H9 (cell line): ENCODE measurements around the gene PRR5L. TPM values are rescaled to one million over a fixed set of nuclear protein-coding genes. Genes with fewer than 3 reads are reported as not detected.

Experiments
- DNase-seq: peaks from one replicate; pipeline ENCODE4 v3.0.0-alpha.2; 2017
- H2AFZ ChIP-seq: one replicate; pipeline ENCODE4 v1.6.1; 2013; ENCODE audit warnings: mild to moderate bottlenecking, low read length, control low read depth, moderate library complexity
- H2AK5ac ChIP-seq: 2 replicates; pipeline ENCODE4 v1.6.1; 2013; ENCODE audit warnings: low read length, control low read depth, mixed read lengths; ENCODE audit not compliant: insufficient read length
- H2BK120ac ChIP-seq: one replicate; pipeline ENCODE4 v1.6.1; 2013; ENCODE audit warnings: low read depth, mild to moderate bottlenecking, low read length, control low read depth, inconsistent platforms; ENCODE audit not compliant: poor library complexity, severe bottlenecking
- H2BK12ac ChIP-seq: 2 replicates; pipeline ENCODE4 v1.6.1; 2013; ENCODE audit warnings: low read length, control low read depth, mixed read lengths, low read depth; ENCODE audit not compliant: insufficient read length
- H2BK15ac ChIP-seq: 2 replicates; pipeline ENCODE4 v1.6.1; 2013; ENCODE audit warnings: low read depth, low read length, control low read depth
- H2BK20ac ChIP-seq: one replicate; pipeline ENCODE4 v1.6.1; 2013; ENCODE audit warnings: low read depth, mild to moderate bottlenecking, low read length, control low read depth, inconsistent platforms; ENCODE audit not compliant: poor library complexity, severe bottlenecking
- H2BK5ac ChIP-seq: 2 replicates; pipeline ENCODE4 v1.6.1; 2013; ENCODE audit warnings: low read length, control low read depth, mixed read lengths; ENCODE audit not compliant: insufficient read length
- H3K14ac ChIP-seq: 2 replicates; pipeline ENCODE4 v1.6.1; 2013; ENCODE audit warnings: low read length, control low read depth; ENCODE audit not compliant: insufficient read depth
- H3K18ac ChIP-seq: 2 replicates; pipeline ENCODE4 v1.6.1; 2013; ENCODE audit warnings: low read depth, mild to moderate bottlenecking, mixed read lengths, low read length, control low read depth; ENCODE audit not compliant: insufficient read length
- H3K23ac ChIP-seq: 2 replicates; pipeline ENCODE4 v1.6.1; 2013; ENCODE audit warnings: low read length, control low read depth, mixed read lengths, low read depth; ENCODE audit not compliant: insufficient read length
- H3K23me2 ChIP-seq: 2 replicates; pipeline ENCODE4 v1.6.1; 2013; ENCODE audit warnings: low read depth, mild to moderate bottlenecking, mixed read lengths, low read length, control low read depth; ENCODE audit not compliant: insufficient read length, poor library complexity, severe bottlenecking
- H3K27ac ChIP-seq: 2 replicates; pipeline ENCODE4 v1.5.1; 2013; ENCODE audit warnings: low read length, control low read depth, mixed read lengths, low read depth; ENCODE audit not compliant: insufficient read length
- H3K27me3 ChIP-seq: 2 replicates; pipeline ENCODE4 v1.6.1; 2013; ENCODE audit warnings: low read length, control low read depth, inconsistent platforms; ENCODE audit not compliant: insufficient read depth
- H3K4ac ChIP-seq: 2 replicates; pipeline ENCODE4 v1.6.1; 2013; ENCODE audit warnings: low read depth, mild to moderate bottlenecking, control low read depth, inconsistent platforms, low read length, moderate library complexity
- H3K4me1 ChIP-seq: 2 replicates; pipeline ENCODE4 v1.6.1; 2013; ENCODE audit warnings: low read length, control low read depth, inconsistent platforms; ENCODE audit not compliant: insufficient read depth
- H3K4me2 ChIP-seq: 2 replicates; pipeline ENCODE4 v1.6.1; 2013; ENCODE audit warnings: low read length, control low read depth, mixed read lengths; ENCODE audit not compliant: insufficient read length, insufficient read depth
- H3K56ac ChIP-seq: 2 replicates; pipeline ENCODE4 v1.6.1; 2013; ENCODE audit warnings: low read depth, mild to moderate bottlenecking, mixed read lengths, low read length, control low read depth; ENCODE audit not compliant: insufficient read length
- H3K79me1 ChIP-seq: 2 replicates; pipeline ENCODE4 v1.6.1; 2013; ENCODE audit warnings: low read depth, mild to moderate bottlenecking, moderate library complexity, low read length, control low read depth, inconsistent platforms; ENCODE audit not compliant: insufficient read depth, poor library complexity, severe bottlenecking
- H3K79me2 ChIP-seq: 2 replicates; pipeline ENCODE4 v1.6.1; 2013; ENCODE audit warnings: low read length, control low read depth, inconsistent platforms; ENCODE audit not compliant: insufficient read depth
- H3K9ac ChIP-seq: 2 replicates; pipeline ENCODE4 v1.6.1; 2013; ENCODE audit warnings: low read length, control low read depth, mixed read lengths; ENCODE audit not compliant: insufficient read length; ENCODE audit errors: extremely low read depth
- H3K9me3 ChIP-seq: one replicate; pipeline ENCODE4 v1.6.1; 2013; ENCODE audit warnings: low read depth, low read length, inconsistent platforms; ENCODE audit not compliant: control insufficient read depth
- H3T11ph ChIP-seq: one replicate; pipeline ENCODE4 v1.6.1; 2013; ENCODE audit warnings: mild to moderate bottlenecking, low read length, control low read depth, inconsistent platforms
- H4K20me1 ChIP-seq: one replicate; pipeline ENCODE4 v1.6.1; 2013; ENCODE audit not compliant: control insufficient read depth, insufficient read length, insufficient read depth
- H4K5ac ChIP-seq: 2 replicates; pipeline ENCODE4 v1.6.1; 2013; ENCODE audit warnings: low read depth, mild to moderate bottlenecking, mixed read lengths, low read length, control low read depth; ENCODE audit not compliant: insufficient read length
- H4K8ac ChIP-seq: replicated peaks from 2 replicates; pipeline ENCODE4 v1.6.1; 2013; ENCODE audit warnings: low read length, control low read depth, mixed read lengths, low read depth; ENCODE audit not compliant: insufficient read length
- H4K91ac ChIP-seq: 2 replicates; pipeline ENCODE4 v1.6.1; 2013; ENCODE audit warnings: low read depth, mild to moderate bottlenecking, moderate library complexity, mixed read lengths, low read length, control low read depth; ENCODE audit not compliant: insufficient read length
- H3K27ac Mint-ChIP-seq, 3 experiments: 2 replicates in 2 of 3; 3 replicates in 1 of 3; pipeline ENCODE4 v1.8.0; 2020 to 2021; ENCODE audit warnings: mixed read lengths in 3 of 3, mild to moderate bottlenecking in 1 of 3, moderate library complexity in 1 of 3
- H3K27me3 Mint-ChIP-seq: 2 replicates; pipeline ENCODE4 v1.8.0; 2021; ENCODE audit warnings: low read depth, mild to moderate bottlenecking, moderate library complexity, mixed read lengths
- H3K36me3 Mint-ChIP-seq, 3 experiments: 2 replicates in 2 of 3; 3 replicates in 1 of 3; pipeline ENCODE4 v1.8.0; 2020 to 2021; ENCODE audit warnings: low read depth in 3 of 3, mixed read lengths in 3 of 3; ENCODE audit not compliant: insufficient read depth in 1 of 3
- H3K4me1 Mint-ChIP-seq, 2 experiments: 2 replicates each; pipeline ENCODE4 v1.8.0; 2020; ENCODE audit warnings: mixed read lengths in 2 of 2
- H3K4me3 Mint-ChIP-seq, 2 experiments: 2 replicates in 1 of 2; 3 replicates in 1 of 2; pipeline ENCODE4 v1.8.0; 2020 to 2021; ENCODE audit warnings: mild to moderate bottlenecking in 2 of 2, mixed read lengths in 2 of 2, moderate library complexity in 1 of 2
- H3K9me3 Mint-ChIP-seq, 2 experiments: 2 replicates in 1 of 2; 3 replicates in 1 of 2; pipeline ENCODE4 v1.8.0; 2020; ENCODE audit warnings: mild to moderate bottlenecking in 2 of 2, mixed read lengths in 2 of 2, moderate library complexity in 1 of 2
- CTCF ChIP-seq: fragments of 200-600 bp; sonication (generic); conservative IDR thresholded peaks from 3 replicates; pipeline ENCODE4 v1.8.0; 2021; ENCODE audit warnings: antibody characterized with exemption, mild to moderate bottlenecking
- WGBS: extraction: QIAGEN DNeasy Blood & Tissue Kit; methylation state at CpG from one replicate; pipeline ENCODE4 v1.1.7; 2013; ENCODE audit warnings: missing lambda C conversion rate, low lambda C conversion rate, mixed read lengths; ENCODE audit not compliant: insufficient read length; ENCODE audit errors: extremely low coverage; 5-methylcytosine and 5-hydroxymethylcytosine counted together
- total RNA-seq: library from RNA; stranded (reverse); gene quantifications from 2 replicates; pipeline ENCODE4 v1.2.1, GENCODE V29; 2021

Gene PRR5L
- total RNA-seq, 1 experiment from 2014 or later: 5.6 TPM

DNA sequence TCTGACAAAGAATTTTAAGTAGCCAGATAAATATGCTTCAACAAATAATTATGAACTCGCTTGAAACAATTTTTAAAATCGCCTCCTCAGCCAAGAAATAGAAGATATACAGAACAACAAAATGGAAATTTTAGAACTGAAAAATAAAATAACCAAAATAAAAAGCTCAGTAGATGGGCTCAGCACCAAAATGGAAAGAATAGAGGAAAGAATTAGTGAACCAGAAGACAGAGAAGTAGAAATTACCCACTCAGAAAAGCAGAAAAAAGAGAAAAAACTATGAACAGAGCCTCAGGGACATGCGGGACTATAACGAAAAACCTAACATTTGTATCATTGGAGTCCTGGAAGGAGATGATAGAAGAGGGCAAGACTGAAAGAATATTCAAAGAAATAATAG lies 14.2 kb upstream of the PRR5L start:
- no peak overlapping the region for H3K27ac Mint-ChIP-seq
- no peak overlapping the region for H4K91ac ChIP-seq
- no peaks in the 10 kb centered on the region for H3K4me1 ChIP-seq
- no CpG with 5 or more reads among the region's 4 CpGs for WGBS
- DNase-seq: no peak
- H4K5ac ChIP-seq: no peak overlapping the region
- H3K9me3 ChIP-seq: no peaks in the 10 kb centered on the region
- no peak overlapping the region for H3K14ac ChIP-seq
- no peak overlapping the region for H2AK5ac ChIP-seq
- no peak overlapping the region for H3T11ph ChIP-seq
- no peak overlapping the region for H3K56ac ChIP-seq
- no peak overlapping the region for H2BK5ac ChIP-seq
- H4K8ac ChIP-seq: no peak overlapping the region
- no peaks in the 10 kb centered on the region for H3K27me3 Mint-ChIP-seq
- H3K79me2 ChIP-seq: no peaks in the 10 kb centered on the region
- no peaks in the 10 kb centered on the region for H4K20me1 ChIP-seq
- no peak overlapping the region for H3K18ac ChIP-seq
- no peak overlapping the region for H3K4me2 ChIP-seq
- H3K4me1 Mint-ChIP-seq: no peaks in the 10 kb centered on the region
- H3K4me3 Mint-ChIP-seq: no peak overlapping the region
- no peaks in the 10 kb centered on the region for H3K27me3 ChIP-seq
- H3K9me3 Mint-ChIP-seq: no peaks in the 10 kb centered on the region; a peak in 2 of 5 replicates
- no peak overlapping the region for H3K27ac ChIP-seq
- H3K4ac ChIP-seq: no peak overlapping the region
- no peak overlapping the region for H2AFZ ChIP-seq
- H3K23me2 ChIP-seq: no peaks in the 10 kb centered on the region
- no peak overlapping the region for H3K23ac ChIP-seq
- no peak overlapping the region for H2BK15ac ChIP-seq
- H2BK12ac ChIP-seq: no peak overlapping the region
- H3K36me3 Mint-ChIP-seq: no peaks in the 10 kb centered on the region
- TF ChIP-seq CTCF: no peak
- no peak overlapping the region for H2BK20ac ChIP-seq
- H3K9ac ChIP-seq: no peak overlapping the region
- H3K79me1 ChIP-seq: no peaks in the 10 kb centered on the region
- no peak overlapping the region for H2BK120ac ChIP-seq
